Thymus (tissue), 11 donors: ENCODE results near the gene MBP. TPM values are rescaled to one million over a fixed set of nuclear protein-coding genes. Genes with fewer than 3 reads are reported as not detected.

Source experiments
- DNase-seq, 9 donors: peaks; one replicate each; pipeline ENCODE4 v3.0.0-alpha.2; 2013; ENCODE audit warnings: low spot score in 9 of 9, low read depth in 6 of 9, missing footprints in 1 of 9
- H3K27ac ChIP-seq, 2 donors: one replicate each; pipeline ENCODE4 v1.5.1; 2013; ENCODE audit warnings: control low read depth in 1 of 2, low read depth in 1 of 2, low read length in 1 of 2, mild to moderate bottlenecking in 1 of 2, moderate library complexity in 1 of 2
- H3K27me3 ChIP-seq, 2 donors: one replicate each; pipeline ENCODE4 v1.5.1; 2013; ENCODE audit warnings: low read length in 1 of 2; ENCODE audit not compliant: control insufficient read depth in 2 of 2, insufficient read depth in 1 of 2
- H3K36me3 ChIP-seq, 2 donors: one replicate each; pipeline ENCODE4 v1.5.1; 2013; ENCODE audit warnings: low read length in 1 of 2, mild to moderate bottlenecking in 1 of 2, moderate library complexity in 1 of 2; ENCODE audit not compliant: control insufficient read depth in 2 of 2, insufficient read depth in 2 of 2
- H3K4me1 ChIP-seq, 2 donors: one replicate each; pipeline ENCODE4 v1.5.1; 2013; ENCODE audit warnings: low read length in 2 of 2; ENCODE audit not compliant: control insufficient read depth in 2 of 2, insufficient read depth in 2 of 2
- H3K4me3 ChIP-seq, 2 donors: one replicate each; pipeline ENCODE4 v1.5.1; 2013; ENCODE audit warnings: low read length in 2 of 2, control low read depth in 1 of 2, mild to moderate bottlenecking in 1 of 2
- H3K9me3 ChIP-seq, 2 donors: one replicate each; pipeline ENCODE4 v1.5.1; 2013; ENCODE audit warnings: low read length in 1 of 2, mild to moderate bottlenecking in 1 of 2; ENCODE audit not compliant: control insufficient read depth in 2 of 2, insufficient read depth in 1 of 2
- WGBS: extraction: QIAGEN DNeasy Blood & Tissue Kit; methylation state at CpG from one replicate; pipeline ENCODE4 v1.1.7; 2013; 5-methylcytosine and 5-hydroxymethylcytosine counted together
- polyA plus RNA-seq: library from polyadenylated mRNA; stranded (reverse); fragments of 200-250 nt; gene quantifications from one replicate; pipeline ENCODE4 v1.2.3, GENCODE V29; 2013
- total RNA-seq: library from RNA; stranded (reverse); fragments of 120-200 nt; gene quantifications from one replicate; pipeline ENCODE4 v1.2.4, GENCODE V29; 2013
- donor health status: healthy.

Gene MBP
- total and polyA plus RNA-seq, 2 donors = 16.1 to 16.3 TPM

- H3K27ac ChIP-seq = no peak overlapping the region
- H3K9me3 ChIP-seq = no peaks in the 10 kb centered on the region
- no peak for DNase-seq
- WGBS = 96% methylated on average over 7 of the region's 7 CpGs
- no peak overlapping the region for H3K4me3 ChIP-seq
- peaks cover 11 to 14% of the 10 kb centered on the region in 2 donors for H3K27me3 ChIP-seq
- no peaks in the 10 kb centered on the region for H3K36me3 ChIP-seq
- H3K4me1 ChIP-seq = peaks cover 0 to 12% of the 10 kb centered on the region in 2 donors
Measured at GRCh38 chr18:77003316-77003715, 129.3 kb downstream of the MBP start.

- Histone ChIP-seq H3K36me3 (no peaks in the 10 kb centered on the region), H3K27ac (no peak overlapping the region), H3K27me3 (peaks cover 11 to 14% of the 10 kb centered on the region in 2 donors), H3K4me1 (peaks cover 0 to 12% of the 10 kb centered on the region in 2 donors), H3K9me3 (no peaks in the 10 kb centered on the region), H3K4me3 (no peak overlapping the region)
- no peak for DNase-seq
- 96% methylated on average over 10 of the region's 10 CpGs for WGBS
Measured at GRCh38 chr18:77002496-77002895, 130.1 kb downstream of the MBP start.

GRCh38 chr18:77001979-77002378, 130.6 kb downstream of the MBP start:
- WGBS = 93% methylated on average over 7 of the region's 7 CpGs
- Histone ChIP-seq H3K27me3 (peaks cover 11 to 14% of the 10 kb centered on the region in 2 donors), H3K36me3 (no peaks in the 10 kb centered on the region), H3K27ac (no peak overlapping the region), H3K4me3 (no peak overlapping the region), H3K4me1 (peaks cover 0 to 12% of the 10 kb centered on the region in 2 donors), H3K9me3 (no peaks in the 10 kb centered on the region)
- no peak for DNase-seq

- H3K27me3 ChIP-seq = peaks cover 11 to 14% of the 10 kb centered on the region in 2 donors
- WGBS = 95% methylated on average over 19 of the region's 19 CpGs
Measured at GRCh38 chr18:77001041-77001440, 131.5 kb downstream of the MBP start.

GRCh38 chr18:77000527-77000926, 132.1 kb downstream of the MBP start:
- 44% methylated on average over 11 of the region's 11 CpGs for WGBS
- H3K27me3 ChIP-seq = peaks cover 11% of the 10 kb centered on the region in 2 donors
- H3K4me3 ChIP-seq = no peak overlapping the region
- H3K27ac ChIP-seq = no peak overlapping the region
- H3K4me1 ChIP-seq = peaks cover 0 to 12% of the 10 kb centered on the region in 2 donors
- no peaks in the 10 kb centered on the region for H3K36me3 ChIP-seq
- DNase-seq = peak in 5 of 9 donors; percentile 13 to 54 (median 36)
- H3K9me3 ChIP-seq = no peaks in the 10 kb centered on the region

More at GRCh38 chr18:77001041-77001440, 131.5 kb downstream of the MBP start:
- no peak for DNase-seq
- H3K4me1 ChIP-seq = peaks cover 0 to 12% of the 10 kb centered on the region in 2 donors
- H3K4me3 ChIP-seq = no peak overlapping the region
- H3K9me3 ChIP-seq = no peaks in the 10 kb centered on the region
- no peak overlapping the region for H3K27ac ChIP-seq
- no peaks in the 10 kb centered on the region for H3K36me3 ChIP-seq

- no peak overlapping the region for H3K27ac ChIP-seq
- no peaks in the 10 kb centered on the region for H3K36me3 ChIP-seq
- 94% methylated on average over 13 of the region's 13 CpGs for WGBS
- H3K4me1 ChIP-seq = no peaks in the 10 kb centered on the region
- no peak for DNase-seq
- peaks cover 0 to under 1% of the 10 kb centered on the region in 2 donors for H3K27me3 ChIP-seq
- no peaks in the 10 kb centered on the region for H3K9me3 ChIP-seq
- no peak overlapping the region for H3K4me3 ChIP-seq
Measured at GRCh38 chr18:76999077-76999476, 133.5 kb downstream of the MBP start.

- peaks cover 0 to 4% of the 10 kb centered on the region in 2 donors for H3K4me1 ChIP-seq
- no peak overlapping the region for H3K4me3 ChIP-seq
- 94% methylated on average over 38 of the region's 38 CpGs for WGBS
- no peak for DNase-seq
- no peak overlapping the region for H3K27ac ChIP-seq
- H3K36me3 ChIP-seq = no peaks in the 10 kb centered on the region
- H3K27me3 ChIP-seq = no peaks in the 10 kb centered on the region
- H3K9me3 ChIP-seq = no peaks in the 10 kb centered on the region
Measured at GRCh38 chr18:76997951-76998808, 134.4 kb downstream of the MBP start.

GRCh38 chr18:76996429-76996828, 136.2 kb downstream of the MBP start:
- H3K4me3 ChIP-seq = no peak overlapping the region
- 97% methylated on average over 7 of the region's 7 CpGs for WGBS
- H3K9me3 ChIP-seq = no peaks in the 10 kb centered on the region
- H3K27ac ChIP-seq = no peak overlapping the region
- H3K4me1 ChIP-seq = peaks cover 0 to 4% of the 10 kb centered on the region in 2 donors
- H3K27me3 ChIP-seq = no peaks in the 10 kb centered on the region
- H3K36me3 ChIP-seq = no peaks in the 10 kb centered on the region
- DNase-seq = no peak

GRCh38 chr18:76995896-76996295, 136.7 kb downstream of the MBP start:
- H3K27ac ChIP-seq = no peak overlapping the region
- H3K9me3 ChIP-seq = no peaks in the 10 kb centered on the region
- no peaks in the 10 kb centered on the region for H3K36me3 ChIP-seq
- no peak for DNase-seq
- WGBS = 91% methylated on average over 7 of the region's 7 CpGs
- H3K27me3 ChIP-seq = no peaks in the 10 kb centered on the region
- H3K4me3 ChIP-seq = no peak overlapping the region
- peaks cover 0 to 4% of the 10 kb centered on the region in 2 donors for H3K4me1 ChIP-seq
